GM23248 (cell line): ENCODE data around the gene ARHGEF11.

Experiments
- EZH2 ChIP-seq: fragments of 200-600 bp; sonication (generic); IDR thresholded peaks from 2 replicates; pipeline ENCODE4 v1.6.1; 2018; ENCODE audit warnings: antibody characterized with exemption, mild to moderate bottlenecking; ENCODE audit not compliant: insufficient read depth, poor library complexity, severe bottlenecking
- EZH2phosphoT487 ChIP-seq: fragments of 200-600 bp; sonication (generic); IDR thresholded peaks from 2 replicates; pipeline ENCODE4 v1.6.1; 2018; ENCODE audit warnings: antibody characterized with exemption, moderate library complexity, mild to moderate bottlenecking, low read depth; ENCODE audit not compliant: insufficient read depth

- TF ChIP-seq EZH2: no peak
- no peak for TF ChIP-seq EZH2phosphoT487
Observed at GRCh38 chr1:157091186-157091585, 45.6 kb upstream of the ARHGEF11 start.
